Brain microvascular endothelial cell (primary cell): Measurements from ENCODE around the gene PPM1F.
"Not testable (repeated sequence)": the region's sequence is repeated elsewhere in the genome, so short reads cannot be mapped to it uniquely, and the experiment has no call there.

Experiments
- DNase-seq: peaks from one replicate; pipeline ENCODE4 v3.0.0-alpha.2; 2020
- H3K27ac ChIP-seq: fragments of 250-450 bp; sonication (Bioruptor Pico); 2 replicates; pipeline ENCODE4 v1.5.1; 2020; ENCODE audit warnings: mild to moderate bottlenecking, moderate library complexity
- H3K27me3 ChIP-seq: fragments of 250-450 bp; sonication (Bioruptor Pico); replicated peaks from 2 replicates; pipeline ENCODE4 v1.5.1; 2020; ENCODE audit warnings: mild to moderate bottlenecking
- H3K36me3 ChIP-seq: fragments of 250-450 bp; sonication (Bioruptor Pico); replicated peaks from 2 replicates; pipeline ENCODE4 v1.5.1; 2020; ENCODE audit warnings: mild to moderate bottlenecking
- H3K4me3 ChIP-seq: 2 replicates; pipeline ENCODE4 v1.5.1; 2011; ENCODE audit warnings: low read depth, mild to moderate bottlenecking, control low read depth, low read length, moderate library complexity
- CTCF ChIP-seq: IDR thresholded peaks from 2 replicates; pipeline ENCODE4 v1.5.1; 2011; ENCODE audit warnings: low read depth, mild to moderate bottlenecking, moderate library complexity, low read length, control low read depth, inconsistent platforms; ENCODE audit errors: missing control alignments
- in situ Hi-C: cut with HindIII; loops from 2 replicates; pipeline ENCODE4 v1.10.0; 2017; ENCODE audit warnings: low sequenced_read_pairs, low pct_ligation_motif_present

The PPM1F gene

GRCh38 chr22:21881841-21882753, 70.6 kb downstream of the PPM1F start:
- no peaks in the 10 kb centered on the region for H3K36me3 ChIP-seq
- H3K4me3 ChIP-seq = no peak overlapping the region
- TF ChIP-seq CTCF = no peak
- H3K27ac ChIP-seq = no peak overlapping the region
- DNase-seq = no peak
- H3K27me3 ChIP-seq = peaks cover 8% of the 10 kb centered on the region
- in situ Hi-C loops = no loop called here

GRCh38 chr22:21876486-21877176, 76.0 kb downstream of the PPM1F start:
- no peak overlapping the region for H3K4me3 ChIP-seq
- no peak for TF ChIP-seq CTCF
- no peaks in the 10 kb centered on the region for H3K36me3 ChIP-seq
- peaks cover 5% of the 10 kb centered on the region for H3K27me3 ChIP-seq
- in situ Hi-C loops = no loop called here
- peak; percentile 38 for DNase-seq
- peak overlapping the region; percentile 71 for H3K27ac ChIP-seq

- DNase-seq, H3K27ac ChIP-seq, in situ Hi-C loops, H3K27me3 ChIP-seq, H3K4me3 ChIP-seq, H3K36me3 ChIP-seq: not testable (repeated sequence)
Measured at GRCh38 chr22:21874953-21875352, 77.7 kb downstream of the PPM1F start.

GRCh38 chr22:21873619-21874018, 79.0 kb downstream of the PPM1F start:
- no peaks in the 10 kb centered on the region for H3K36me3 ChIP-seq
- DNase-seq = no peak
- in situ Hi-C loops = no loop called here
- H3K27me3 ChIP-seq = no peaks in the 10 kb centered on the region
- H3K4me3 ChIP-seq = no peak overlapping the region
- TF ChIP-seq CTCF = no peak
- no peak overlapping the region for H3K27ac ChIP-seq

- DNase-seq, H3K27ac ChIP-seq, H3K4me3 ChIP-seq, H3K27me3 ChIP-seq, H3K36me3 ChIP-seq, in situ Hi-C loops: not testable (repeated sequence)
Measured at GRCh38 chr22:21872741-21873140, 79.9 kb downstream of the PPM1F start.
